AG04450 (cell line): ENCODE results near the gene ASGR1. TPM values are rescaled to one million over a fixed set of nuclear protein-coding genes. Genes with fewer than 3 reads are reported as not detected.

ENCODE experiments used
- CTCF ChIA-PET: fragments of 300-600, 350-600 bp; formaldehyde crosslinking; extraction: SDS; loops from one replicate; lab custom pipeline; 2022; ENCODE audit warnings: antibody characterized with exemption, inconsistent platforms; lab: Charles Lee
- POLR2A ChIA-PET: fragments of 350-600 bp; formaldehyde crosslinking; extraction: SDS; loops from one replicate; lab custom pipeline; 2021; ENCODE audit warnings: antibody characterized with exemption, inconsistent platforms; lab: Yijun Ruan, JAX
- DNase-seq: peaks from one replicate; pipeline ENCODE4 v3.0.0-alpha.2; 2011; ENCODE audit warnings: low read depth, low spot score
- H3K27ac ChIP-seq: one replicate; pipeline ENCODE4 v1.5.1; 2012; ENCODE audit warnings: low read depth, low read length, control low read depth
- H3K27me3 ChIP-seq: one replicate; pipeline ENCODE4 v1.6.0; 2012; ENCODE audit warnings: low read length; ENCODE audit not compliant: control insufficient read depth, insufficient read depth
- H3K4me3 ChIP-seq: 2 replicates; pipeline ENCODE4 v1.5.1; 2011; ENCODE audit warnings: mild to moderate bottlenecking, low read depth, low read length, control low read depth
- H3K9me3 ChIP-seq: 2 replicates; pipeline ENCODE4 v1.5.1; 2012; ENCODE audit warnings: low read length; ENCODE audit not compliant: control insufficient read depth, insufficient read depth
- polyA plus RNA-seq: library from polyadenylated mRNA; depleted of rRNA; stranded (reverse); fragments of >200 nt; gene quantifications from 2 replicates; pipeline ENCODE4 v1.2.3, GENCODE V29; 2011
- TF ChIP-seq, protein P1 (sequence below): IDR thresholded peaks from 2 replicates; pipeline ENCODE4 v1.5.1; 2011; ENCODE audit warnings: low read depth, low read length, control low read depth, inconsistent platforms

ASGR1 gene
- polyA plus RNA-seq, 1 experiment = 1.1 TPM

DNA sequence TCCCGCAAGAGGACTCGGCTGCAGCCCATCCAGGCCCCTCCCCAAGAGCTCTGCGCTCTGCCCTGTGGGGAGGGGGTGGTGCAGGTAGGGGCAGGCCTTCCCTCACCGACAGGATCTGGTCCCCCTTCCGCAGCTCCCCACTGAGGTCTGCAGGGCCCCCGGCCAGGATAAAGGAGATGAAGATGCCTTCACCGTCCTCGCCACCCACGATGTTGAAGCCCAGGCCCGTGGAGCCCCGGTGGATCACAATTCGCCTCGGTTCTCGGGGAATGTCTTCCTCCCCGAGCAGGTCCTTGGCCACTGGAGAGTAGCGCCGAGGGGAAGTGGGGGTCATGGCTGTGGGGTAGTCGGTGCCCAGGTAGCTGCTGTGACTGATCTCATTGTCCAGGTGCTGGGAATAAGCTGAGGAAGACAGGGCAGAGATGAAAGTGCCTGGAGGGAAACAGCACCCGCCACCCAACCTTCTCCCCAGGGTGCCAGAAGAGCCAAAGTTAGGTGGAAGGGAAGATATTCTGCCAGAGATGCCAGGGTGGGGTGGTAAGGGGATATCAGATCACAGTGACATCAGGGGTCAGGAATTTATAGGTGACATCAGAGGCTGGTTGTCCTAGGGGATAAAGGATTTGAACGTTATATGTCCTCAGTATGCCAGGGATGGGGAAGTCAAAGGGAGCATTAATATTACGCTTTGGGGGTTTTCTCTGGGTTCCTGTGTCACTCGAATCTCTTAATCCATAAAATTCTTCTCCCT lies 17.7 kb upstream of the ASGR1 start:
- no peak for DNase-seq
- H3K4me3 ChIP-seq = no peak overlapping the region
- POLR2A ChIA-PET = no interaction called here
- CTCF ChIA-PET = interaction anchor here (1.7 kb wide), 1 partner anchor 20 kb away, joined by 3 read pairs; no protein-coding TSS in a partner anchor
- H3K27ac ChIP-seq = no peak overlapping the region
- no peaks in the 10 kb centered on the region for H3K9me3 ChIP-seq
- TF ChIP-seq, protein P1, sequence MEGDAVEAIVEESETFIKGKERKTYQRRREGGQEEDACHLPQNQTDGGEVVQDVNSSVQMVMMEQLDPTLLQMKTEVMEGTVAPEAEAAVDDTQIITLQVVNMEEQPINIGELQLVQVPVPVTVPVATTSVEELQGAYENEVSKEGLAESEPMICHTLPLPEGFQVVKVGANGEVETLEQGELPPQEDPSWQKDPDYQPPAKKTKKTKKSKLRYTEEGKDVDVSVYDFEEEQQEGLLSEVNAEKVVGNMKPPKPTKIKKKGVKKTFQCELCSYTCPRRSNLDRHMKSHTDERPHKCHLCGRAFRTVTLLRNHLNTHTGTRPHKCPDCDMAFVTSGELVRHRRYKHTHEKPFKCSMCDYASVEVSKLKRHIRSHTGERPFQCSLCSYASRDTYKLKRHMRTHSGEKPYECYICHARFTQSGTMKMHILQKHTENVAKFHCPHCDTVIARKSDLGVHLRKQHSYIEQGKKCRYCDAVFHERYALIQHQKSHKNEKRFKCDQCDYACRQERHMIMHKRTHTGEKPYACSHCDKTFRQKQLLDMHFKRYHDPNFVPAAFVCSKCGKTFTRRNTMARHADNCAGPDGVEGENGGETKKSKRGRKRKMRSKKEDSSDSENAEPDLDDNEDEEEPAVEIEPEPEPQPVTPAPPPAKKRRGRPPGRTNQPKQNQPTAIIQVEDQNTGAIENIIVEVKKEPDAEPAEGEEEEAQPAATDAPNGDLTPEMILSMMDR = no peak
- H3K27me3 ChIP-seq = no peaks in the 10 kb centered on the region

DNA sequence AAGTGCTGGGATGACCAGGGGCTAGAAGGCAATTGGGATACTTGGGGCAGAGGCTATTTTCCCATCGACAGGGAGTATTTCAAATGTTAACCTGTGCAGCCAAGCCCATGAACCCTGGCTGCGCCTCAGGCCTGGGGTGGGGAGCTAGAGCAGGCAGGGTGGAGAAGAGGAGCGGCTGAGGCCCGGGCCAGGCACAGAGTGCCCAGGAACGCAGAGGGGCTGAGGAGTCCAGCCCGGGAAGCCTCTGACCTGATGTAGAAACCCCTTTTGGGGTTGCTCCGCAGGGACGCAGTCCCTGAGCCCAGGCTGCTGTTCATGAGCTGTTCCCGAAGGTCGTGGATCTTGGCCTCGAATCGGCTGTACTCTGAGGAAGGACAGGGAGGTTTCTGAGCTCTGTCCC lies 16.8 kb upstream of the ASGR1 start:
- ChIA-PET POLR2A (no interaction called here), CTCF (interaction anchor here (0.7 to 1.7 kb wide), 2 partner anchors 19 to 150 kb away, joined by 3 read pairs; no protein-coding TSS in a partner anchor)

DNA sequence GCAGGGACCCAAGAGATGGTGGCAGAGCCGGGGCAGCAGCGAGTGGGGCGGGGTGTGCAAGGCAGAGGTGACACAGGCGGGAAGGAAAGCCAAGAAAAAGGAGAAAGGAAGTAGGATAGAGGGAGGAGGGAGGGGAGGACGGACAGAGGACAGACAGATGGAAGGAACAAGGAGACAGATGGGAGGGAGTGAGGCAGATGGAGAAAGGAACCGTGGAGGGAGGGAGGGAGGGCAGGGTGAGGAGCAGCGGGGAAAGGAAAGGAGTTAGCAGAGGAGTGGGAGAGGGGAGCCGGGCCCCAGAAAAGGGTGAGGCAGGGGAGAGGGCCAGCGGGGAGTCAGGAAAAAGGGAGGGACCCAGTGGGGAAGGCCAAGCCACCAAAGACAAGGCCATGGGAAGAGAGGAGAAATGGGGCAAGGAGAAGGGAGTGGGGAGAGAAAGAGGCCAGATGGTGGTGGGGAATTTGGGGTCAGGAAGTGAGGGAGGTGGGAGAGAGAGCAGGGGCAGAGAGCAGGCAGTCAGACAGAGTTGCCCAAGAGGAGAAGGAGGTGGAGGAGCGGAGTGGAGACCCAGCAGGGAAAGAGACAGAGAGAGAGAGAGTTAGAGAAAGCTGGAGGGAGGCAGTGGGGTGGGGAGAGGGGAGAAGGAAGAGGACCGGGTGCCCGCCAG lies 13.2 kb upstream of the ASGR1 start:
- ChIA-PET POLR2A (no interaction called here), CTCF (no interaction called here)
- Histone ChIP-seq H3K27ac (no peak overlapping the region), H3K4me3 (no peak overlapping the region), H3K27me3 (no peaks in the 10 kb centered on the region), H3K9me3 (no peaks in the 10 kb centered on the region)
- no peak for DNase-seq
- TF ChIP-seq, protein P1 = no peak

More for the DNA sequence above, 16.8 kb upstream of the ASGR1 start:
- Histone ChIP-seq H3K9me3 (no peaks in the 10 kb centered on the region), H3K27me3 (no peaks in the 10 kb centered on the region), H3K4me3 (no peak overlapping the region), H3K27ac (no peak overlapping the region)
- no peak for DNase-seq
- TF ChIP-seq, protein P1 = no peak

DNA sequence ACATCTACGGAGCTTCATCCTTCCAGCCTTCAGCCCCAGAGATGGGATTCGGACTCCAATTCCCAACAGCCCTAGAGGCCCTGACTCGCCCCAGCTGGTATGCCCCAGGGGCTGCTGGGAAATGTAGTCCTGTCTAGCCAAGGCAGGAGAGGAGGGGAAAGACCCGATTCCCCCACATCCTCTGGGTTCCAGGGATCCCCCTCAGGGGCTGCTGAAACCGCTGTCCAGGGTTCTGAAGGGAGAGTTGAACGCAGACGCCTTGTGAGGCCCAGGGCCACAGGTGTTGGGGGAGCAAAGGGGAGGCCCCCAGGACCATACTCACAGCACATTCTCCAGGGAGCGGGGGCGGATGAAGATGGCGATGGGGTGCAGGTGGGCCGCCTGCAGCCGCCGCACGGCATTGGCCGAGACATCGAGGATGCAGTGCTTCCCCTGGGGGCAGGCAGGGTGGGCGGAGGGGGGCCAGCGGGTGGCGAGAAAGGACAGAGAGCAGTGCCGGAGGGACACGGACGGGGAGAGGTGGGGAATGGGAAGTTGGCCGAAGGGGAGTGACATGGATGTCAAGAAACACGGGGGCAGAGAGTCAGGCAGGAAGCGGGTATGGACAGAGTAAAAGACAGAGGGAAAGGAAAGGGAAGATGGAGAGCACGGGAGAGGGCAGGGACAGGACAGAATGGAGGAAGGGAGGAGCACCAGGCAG lies 12.6 kb upstream of the ASGR1 start:
- no peak for DNase-seq
- ChIA-PET CTCF (interaction anchor here (1.1 kb wide), 1 partner anchor 14 kb away, joined by 8 read pairs; no protein-coding TSS in a partner anchor), POLR2A (no interaction called here)
- no peaks in the 10 kb centered on the region for H3K27me3 ChIP-seq
- no peak overlapping the region for H3K4me3 ChIP-seq
- no peak overlapping the region for H3K27ac ChIP-seq
- TF ChIP-seq, protein P1 = no peak
- H3K9me3 ChIP-seq = no peaks in the 10 kb centered on the region
